Germinal center (tissue), 1 donor: ENCODE data around the gene CCRL2.
"Not testable (repeated sequence)": the region's sequence is repeated elsewhere in the genome, so short reads cannot be mapped to it uniquely, and the experiment has no call there.

ENCODE experiments used
- DNase-seq: peaks from one replicate; pipeline ENCODE4 v3.0.0; 2012; ENCODE audit warnings: mixed read lengths, low spot score

The CCRL2 gene

GRCh38 chr3:46405301-46406019 lies 1.6 kb upstream of the CCRL2 start:
- no peak for DNase-seq

GRCh38 chr3:46406443-46406787 lies 644 bp upstream of the CCRL2 start:
- DNase-seq, result no peak

- no peak for DNase-seq
Observed at GRCh38 chr3:46407970-46408369, 911 bp downstream of the CCRL2 start.

- DNase-seq, result no peak
Observed at GRCh38 chr3:46408853-46409252, 1.8 kb downstream of the CCRL2 start.

GRCh38 chr3:46409739-46410489 lies 2.9 kb downstream of the CCRL2 start:
- DNase-seq, result no peak

GRCh38 chr3:46410669-46411068 lies 3.6 kb downstream of the CCRL2 start:
- DNase-seq, result no peak

DNA sequence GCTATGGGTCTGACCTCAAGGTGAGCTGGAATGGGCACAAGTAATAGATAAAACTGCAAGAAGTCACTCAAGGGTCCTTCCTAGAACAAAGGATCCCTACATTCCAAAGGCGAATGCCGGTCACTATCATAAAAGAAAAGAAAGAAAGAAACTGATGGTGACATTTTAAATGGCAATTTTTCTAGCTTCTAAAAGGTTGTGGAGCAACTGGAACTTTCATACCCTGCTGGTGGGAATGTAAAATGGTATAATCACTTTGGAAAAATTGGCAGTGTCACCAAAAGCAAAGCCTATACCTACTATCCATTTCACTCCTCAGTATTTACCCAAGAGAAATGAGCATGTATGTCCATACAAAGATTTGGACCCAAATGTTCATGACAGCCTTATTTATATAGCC lies 4.2 kb downstream of the CCRL2 start:
- DNase-seq, result no peak

- no peak for DNase-seq
Observed at GRCh38 chr3:46412786-46413298, 5.8 kb downstream of the CCRL2 start.

GRCh38 chr3:46413951-46414350 lies 6.9 kb downstream of the CCRL2 start:
- DNase-seq, result no peak

DNA sequence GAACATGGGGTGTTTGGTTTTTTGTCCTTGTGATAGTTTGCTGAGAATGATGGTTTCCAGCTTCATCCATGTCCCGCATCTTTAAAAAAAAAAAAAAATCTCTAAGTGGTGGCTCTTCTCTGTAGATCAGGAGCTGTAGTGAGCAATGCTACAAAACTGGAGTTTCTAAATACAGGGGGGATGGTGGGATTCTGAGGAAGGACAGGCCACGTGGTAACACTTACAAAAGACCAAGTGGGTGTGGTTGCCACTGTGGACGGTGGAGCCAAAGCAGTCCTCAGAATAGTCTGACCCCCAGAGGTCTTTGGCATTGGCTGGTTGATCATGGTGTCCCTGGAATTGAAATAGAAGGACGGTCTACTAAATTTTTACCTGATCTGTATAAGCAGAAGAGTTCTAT lies 7.7 kb downstream of the CCRL2 start:
- no peak for DNase-seq

- DNase-seq, result no peak
Observed at GRCh38 chr3:46416125-46416810, 9.2 kb downstream of the CCRL2 start.

DNA sequence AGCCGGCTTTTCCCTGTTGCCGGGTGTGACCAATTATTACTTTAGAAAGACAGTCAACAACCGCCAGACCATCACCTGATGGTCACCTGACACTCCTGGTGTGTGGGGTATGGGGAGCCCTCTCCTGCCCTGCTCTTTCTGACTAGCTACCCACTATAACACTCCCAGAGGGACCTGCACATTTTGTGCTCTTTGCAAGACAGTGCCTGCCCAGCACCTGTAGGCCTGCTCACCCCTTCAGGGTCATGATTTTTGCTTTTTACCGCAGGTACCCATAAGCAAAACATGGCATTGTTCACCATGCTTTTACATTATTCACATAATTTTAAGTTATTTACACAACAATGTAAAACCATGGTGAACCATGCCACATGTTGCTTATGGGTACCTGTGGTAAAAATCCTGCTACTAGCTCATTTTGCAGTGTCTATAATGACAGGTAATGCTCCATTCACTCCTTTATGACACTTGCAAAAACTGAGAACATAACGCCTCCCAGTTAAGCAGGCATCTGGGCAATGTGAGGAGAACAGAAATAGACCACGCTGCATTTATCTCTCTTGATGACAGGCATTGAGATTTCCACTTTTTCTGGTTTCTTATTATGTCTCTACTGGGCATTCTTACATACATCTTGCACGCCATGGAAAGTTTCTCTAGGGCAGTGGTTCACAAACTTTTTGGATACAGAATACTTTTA lies 9.9 kb downstream of the CCRL2 start:
- no peak for DNase-seq

DNA sequence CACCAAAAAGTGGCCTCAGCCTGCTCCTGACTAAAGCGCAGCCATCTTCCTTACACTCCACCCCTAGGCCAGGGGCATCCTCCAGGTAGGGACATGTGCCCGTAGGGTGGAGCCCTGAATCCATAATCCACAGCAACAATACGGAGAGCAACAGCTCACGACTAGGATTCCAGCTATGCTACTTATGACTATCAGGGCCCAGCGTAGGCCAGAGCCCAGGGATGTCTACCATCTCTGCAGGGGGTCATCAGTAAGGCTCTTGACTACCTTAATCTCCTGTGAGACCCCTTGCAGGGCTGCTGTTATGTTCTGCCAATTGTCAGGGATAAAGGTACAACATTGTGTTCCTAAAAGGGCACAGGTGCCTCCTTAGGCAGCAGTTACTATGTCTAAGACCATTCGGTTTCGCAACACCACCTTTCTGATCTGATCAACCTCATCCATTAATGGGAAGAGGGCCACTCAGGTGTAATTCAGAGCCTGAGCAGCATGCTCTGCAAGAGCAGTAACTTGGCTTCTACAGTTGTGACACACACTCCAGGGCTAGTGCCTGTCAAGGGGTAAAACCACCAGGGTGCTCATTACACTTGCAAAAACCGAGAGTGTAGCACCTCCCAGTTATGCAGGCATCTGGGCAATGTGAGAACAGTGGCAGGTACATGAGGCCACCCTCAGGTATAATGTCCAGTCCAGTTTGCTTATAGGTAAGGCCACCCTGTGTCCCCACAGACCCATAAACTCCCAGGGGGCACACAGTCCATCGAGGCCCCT lies 11.0 kb downstream of the CCRL2 start:
- DNase-seq, result no peak

- no peak for DNase-seq
Observed at GRCh38 chr3:46419816-46420215, 12.8 kb downstream of the CCRL2 start.

DNA sequence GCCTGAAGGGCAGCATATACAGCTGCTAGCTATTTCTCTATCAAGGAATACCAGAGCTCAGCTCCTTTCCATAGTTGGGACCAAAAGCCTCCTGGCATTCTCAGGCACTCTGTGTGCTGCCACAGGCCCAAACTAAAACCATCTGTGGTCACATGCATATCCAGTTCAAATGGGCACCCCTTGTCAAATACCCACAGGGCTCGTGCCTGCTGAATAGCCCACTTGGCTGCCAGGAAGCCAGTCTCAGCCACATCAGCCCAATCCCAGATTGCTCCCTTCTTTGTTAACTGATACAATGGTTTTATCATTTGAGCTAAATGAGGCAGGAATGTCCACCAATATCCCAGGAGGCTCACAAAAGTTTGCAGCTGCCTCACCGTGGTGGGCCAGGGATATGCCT lies 13.9 kb downstream of the CCRL2 start:
- DNase-seq, result no peak

- DNase-seq, result no peak
Observed at GRCh38 chr3:46422617-46423016, 15.6 kb downstream of the CCRL2 start.

- no peak for DNase-seq
Observed at GRCh38 chr3:46423588-46423987, 16.5 kb downstream of the CCRL2 start.

- DNase-seq, result not testable (repeated sequence)
Observed at GRCh38 chr3:46426476-46426875, 19.4 kb downstream of the CCRL2 start.

- DNase-seq, result not testable (repeated sequence)
Observed at GRCh38 chr3:46427404-46427803, 20.3 kb downstream of the CCRL2 start.

- DNase-seq, result no peak
Observed at GRCh38 chr3:46427916-46428833, 21.1 kb downstream of the CCRL2 start.
